ENCODE results near the gene ANXA9. TPM values are rescaled to one million over a fixed set of nuclear protein-coding genes. Genes with fewer than 3 reads are reported as not detected.

ANXA9 gene
- total and polyA plus RNA-seq, 2 experiments from 2014 or later: 1.4 to 2.2 TPM

DNA sequence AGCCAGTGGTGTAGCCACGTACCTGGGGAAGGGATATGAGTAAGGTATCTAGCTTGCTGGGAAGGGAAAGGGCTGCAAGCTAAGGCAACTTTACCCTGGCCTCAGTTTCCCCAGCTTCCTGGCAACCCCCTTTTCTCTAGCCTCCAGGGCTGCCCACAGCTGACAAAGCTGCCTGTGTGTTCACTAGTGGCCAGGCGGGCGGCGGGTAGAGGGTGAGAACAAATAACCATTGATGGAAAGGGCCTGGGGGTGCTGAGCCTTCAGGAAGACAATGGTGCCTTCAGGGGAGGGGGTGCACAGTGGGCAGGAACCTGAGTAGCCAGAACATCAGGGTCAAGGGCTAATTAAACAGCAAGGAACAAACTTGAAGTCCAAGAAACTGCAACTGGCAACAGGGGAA is 13.6 kb upstream of the ANXA9 start (continued):
- TF ChIP-seq, protein P1, sequence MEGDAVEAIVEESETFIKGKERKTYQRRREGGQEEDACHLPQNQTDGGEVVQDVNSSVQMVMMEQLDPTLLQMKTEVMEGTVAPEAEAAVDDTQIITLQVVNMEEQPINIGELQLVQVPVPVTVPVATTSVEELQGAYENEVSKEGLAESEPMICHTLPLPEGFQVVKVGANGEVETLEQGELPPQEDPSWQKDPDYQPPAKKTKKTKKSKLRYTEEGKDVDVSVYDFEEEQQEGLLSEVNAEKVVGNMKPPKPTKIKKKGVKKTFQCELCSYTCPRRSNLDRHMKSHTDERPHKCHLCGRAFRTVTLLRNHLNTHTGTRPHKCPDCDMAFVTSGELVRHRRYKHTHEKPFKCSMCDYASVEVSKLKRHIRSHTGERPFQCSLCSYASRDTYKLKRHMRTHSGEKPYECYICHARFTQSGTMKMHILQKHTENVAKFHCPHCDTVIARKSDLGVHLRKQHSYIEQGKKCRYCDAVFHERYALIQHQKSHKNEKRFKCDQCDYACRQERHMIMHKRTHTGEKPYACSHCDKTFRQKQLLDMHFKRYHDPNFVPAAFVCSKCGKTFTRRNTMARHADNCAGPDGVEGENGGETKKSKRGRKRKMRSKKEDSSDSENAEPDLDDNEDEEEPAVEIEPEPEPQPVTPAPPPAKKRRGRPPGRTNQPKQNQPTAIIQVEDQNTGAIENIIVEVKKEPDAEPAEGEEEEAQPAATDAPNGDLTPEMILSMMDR (conservative IDR thresholded peaks at IDR 0.05; ENCODE audit: low read depth in 2 of 2): no peak

DNA sequence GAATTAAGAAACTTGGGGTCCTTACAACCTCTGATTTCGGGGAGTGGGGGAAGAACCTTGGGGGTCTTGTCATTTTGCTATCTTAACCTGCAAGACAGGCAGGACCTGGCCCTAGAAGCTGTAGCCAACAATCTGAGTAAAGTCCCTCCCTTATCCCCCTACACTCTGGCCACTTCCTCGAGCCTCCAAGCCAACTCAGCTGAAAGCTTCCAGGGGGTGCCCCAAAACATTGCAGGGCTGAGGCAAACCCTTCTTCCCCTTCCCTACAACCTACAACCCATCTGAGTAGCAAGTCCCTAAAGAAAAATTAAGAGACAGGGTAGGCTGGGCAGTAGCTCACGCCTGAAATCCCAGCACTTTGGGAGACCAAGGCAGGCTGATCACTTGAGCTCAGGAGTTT is 12.5 kb upstream of the ANXA9 start:
- DNase-seq (ENCODE audit: low spot score) (no peak), ATAC-seq (no peak)
- Histone ChIP-seq H4K20me1 (replicated peaks; ENCODE audit: insufficient read depth) (peaks cover 30% of the 10 kb centered on the region), H3K79me2 (replicated peaks; ENCODE audit: insufficient read depth) (peaks cover 58% of the 10 kb centered on the region), H3K36me3 (ENCODE audit: insufficient read depth) (peaks cover 38% of the 10 kb centered on the region), H3K27ac (ENCODE audit: low read depth) (no peak overlapping the region; the same call in 1 of the 2 replicates), H2AFZ (no peak overlapping the region), H3K27me3 (ENCODE audit: insufficient read depth) (no peaks in the 10 kb centered on the region), H3K4me3 (no peak overlapping the region), H3F3A (replicated peaks; ENCODE audit: low read depth) (peaks cover 19% of the 10 kb centered on the region), H3K4me1 (ENCODE audit: insufficient read depth) (peaks cover 36% of the 10 kb centered on the region), H3K4me2 (no peak overlapping the region), H3K9me2 (ENCODE audit: insufficient read depth) (no peaks in the 10 kb centered on the region)
- no peak overlapping the region for H3K4me3 Mint-ChIP-seq
- no peak for TF ChIP-seq JUNB (IDR thresholded peaks at IDR 0.05; ENCODE audit: unreplicated experiment)
- TF ChIP-seq ZNF331 (CRISPR knock-in tag; IDR thresholded peaks at IDR 0.05; ENCODE audit: low read depth): no peak
- TF ChIP-seq, protein P2, sequence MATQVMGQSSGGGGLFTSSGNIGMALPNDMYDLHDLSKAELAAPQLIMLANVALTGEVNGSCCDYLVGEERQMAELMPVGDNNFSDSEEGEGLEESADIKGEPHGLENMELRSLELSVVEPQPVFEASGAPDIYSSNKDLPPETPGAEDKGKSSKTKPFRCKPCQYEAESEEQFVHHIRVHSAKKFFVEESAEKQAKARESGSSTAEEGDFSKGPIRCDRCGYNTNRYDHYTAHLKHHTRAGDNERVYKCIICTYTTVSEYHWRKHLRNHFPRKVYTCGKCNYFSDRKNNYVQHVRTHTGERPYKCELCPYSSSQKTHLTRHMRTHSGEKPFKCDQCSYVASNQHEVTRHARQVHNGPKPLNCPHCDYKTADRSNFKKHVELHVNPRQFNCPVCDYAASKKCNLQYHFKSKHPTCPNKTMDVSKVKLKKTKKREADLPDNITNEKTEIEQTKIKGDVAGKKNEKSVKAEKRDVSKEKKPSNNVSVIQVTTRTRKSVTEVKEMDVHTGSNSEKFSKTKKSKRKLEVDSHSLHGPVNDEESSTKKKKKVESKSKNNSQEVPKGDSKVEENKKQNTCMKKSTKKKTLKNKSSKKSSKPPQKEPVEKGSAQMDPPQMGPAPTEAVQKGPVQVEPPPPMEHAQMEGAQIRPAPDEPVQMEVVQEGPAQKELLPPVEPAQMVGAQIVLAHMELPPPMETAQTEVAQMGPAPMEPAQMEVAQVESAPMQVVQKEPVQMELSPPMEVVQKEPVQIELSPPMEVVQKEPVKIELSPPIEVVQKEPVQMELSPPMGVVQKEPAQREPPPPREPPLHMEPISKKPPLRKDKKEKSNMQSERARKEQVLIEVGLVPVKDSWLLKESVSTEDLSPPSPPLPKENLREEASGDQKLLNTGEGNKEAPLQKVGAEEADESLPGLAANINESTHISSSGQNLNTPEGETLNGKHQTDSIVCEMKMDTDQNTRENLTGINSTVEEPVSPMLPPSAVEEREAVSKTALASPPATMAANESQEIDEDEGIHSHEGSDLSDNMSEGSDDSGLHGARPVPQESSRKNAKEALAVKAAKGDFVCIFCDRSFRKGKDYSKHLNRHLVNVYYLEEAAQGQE (IDR thresholded peaks at IDR 0.05; ENCODE audit: unreplicated experiment): no peak
- no peak for TF ChIP-seq ZNF114 (CRISPR knock-in tag; IDR thresholded peaks at IDR 0.05)
- TF ChIP-seq STAT1 (IDR thresholded peaks at IDR 0.05; ENCODE audit: unreplicated experiment): no peak
- no peak for TF ChIP-seq POLR2AphosphoS5 (IDR thresholded peaks at IDR 0.05; ENCODE audit: low read depth)
- no peak for TF ChIP-seq EZH2phosphoT487 (IDR thresholded peaks at IDR 0.05; ENCODE audit: unreplicated experiment)
- no peak for TF ChIP-seq EZH2 (IDR thresholded peaks at IDR 0.05; ENCODE audit: low read depth, unreplicated experiment)
- no peak for TF ChIP-seq NANOG (IDR thresholded peaks at IDR 0.05; ENCODE audit: borderline replicate concordance)
- H3K4me1 Mint-ChIP-seq: peaks cover 42% of the 10 kb centered on the region
- H3K27me3 Mint-ChIP-seq (ENCODE audit: insufficient read depth, low read depth, poor library complexity): peaks cover 21% of the 10 kb centered on the region
- peaks cover 57% of the 10 kb centered on the region for H3K36me3 Mint-ChIP-seq (ENCODE audit: low read depth)
- H3K27ac Mint-ChIP-seq: no peak overlapping the region
- no peaks in the 10 kb centered on the region; the same call in 2 of the 3 replicates for H3K9me3 Mint-ChIP-seq
